ENCODE results near the gene DHRSX.

Gene DHRSX

GRCh38 chrX:2446815-2447214 is 54.0 kb downstream of the DHRSX start (continued):
- no peak for TF ChIP-seq ESRRG (CRISPR knock-in tag; IDR thresholded peaks at IDR 0.05)
- no peak for TF ChIP-seq ISL1 (CRISPR knock-in tag; IDR thresholded peaks at IDR 0.05)
- TF ChIP-seq RARB (CRISPR knock-in tag; IDR thresholded peaks at IDR 0.05) = no peak
- TF ChIP-seq CSRNP3 (CRISPR knock-in tag; IDR thresholded peaks at IDR 0.05) = no peak

DNA sequence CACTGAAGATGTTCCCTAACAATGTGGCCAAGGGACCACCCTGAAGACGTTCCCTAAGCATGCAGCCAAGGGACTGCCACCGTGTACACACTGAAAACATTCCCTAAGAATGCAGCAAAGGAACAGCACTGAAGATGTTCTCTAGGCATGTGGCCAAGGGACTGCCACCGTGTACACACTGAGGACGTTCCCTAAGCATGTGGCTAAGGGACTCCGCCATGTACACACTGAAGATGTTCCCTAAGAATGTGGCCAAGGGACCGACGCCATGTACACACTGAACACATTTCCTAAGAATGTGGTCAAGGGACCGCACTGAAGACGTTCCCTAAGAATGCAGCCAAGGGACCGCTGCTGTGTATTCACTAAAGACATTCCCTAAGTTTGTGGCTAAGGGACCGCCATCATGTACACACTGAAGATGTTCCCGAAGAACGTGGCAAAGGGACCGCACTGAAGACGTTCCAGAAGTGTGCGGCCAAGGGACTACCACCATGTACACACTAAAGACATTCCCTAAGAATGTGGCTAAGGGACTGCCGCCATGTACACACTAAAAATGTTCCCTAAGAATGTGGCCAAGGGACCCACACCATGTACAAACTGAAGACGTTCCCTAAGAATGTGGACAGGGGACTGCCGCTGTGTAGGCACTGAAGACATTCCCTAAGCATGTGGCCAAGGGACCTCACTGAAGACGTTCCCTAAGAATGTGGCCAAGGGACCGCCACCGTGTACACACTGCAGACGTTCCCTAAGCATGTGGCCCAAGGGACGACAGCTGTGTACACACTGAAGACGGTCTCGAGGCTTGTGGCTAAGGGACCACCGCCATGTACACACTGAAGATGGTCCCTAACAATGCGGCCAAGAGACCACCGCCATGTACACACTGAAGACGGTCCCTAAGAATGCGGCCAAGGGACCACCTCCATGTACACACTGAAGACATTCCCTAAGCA is 54.8 kb downstream of the DHRSX start:
- ATAC-seq = no peak
- TF ChIP-seq CSDC2 (CRISPR knock-in tag; IDR thresholded peaks at IDR 0.05) = no peak
- no peak for TF ChIP-seq ZNF565 (CRISPR knock-in tag; conservative IDR thresholded peaks at IDR 0.05; ENCODE audit: low read depth)
- TF ChIP-seq BACH2 (CRISPR knock-in tag; IDR thresholded peaks at IDR 0.05; ENCODE audit: borderline replicate concordance) = no peak
- TF ChIP-seq RARB (CRISPR knock-in tag; IDR thresholded peaks at IDR 0.05) = no peak
- TF ChIP-seq GLIS3 (CRISPR knock-in tag; IDR thresholded peaks at IDR 0.05) = no peak
- no peak for TF ChIP-seq ARNTL (CRISPR knock-in tag; IDR thresholded peaks at IDR 0.05; ENCODE audit: borderline replicate concordance, low read depth)
- no peak for TF ChIP-seq ISL1 (CRISPR knock-in tag; IDR thresholded peaks at IDR 0.05)
- no peak for TF ChIP-seq CSRNP3 (CRISPR knock-in tag; IDR thresholded peaks at IDR 0.05)
- no peak for TF ChIP-seq SNAI2 (CRISPR knock-in tag; IDR thresholded peaks at IDR 0.05)
- no peak for TF ChIP-seq ESRRG (CRISPR knock-in tag; IDR thresholded peaks at IDR 0.05)
- TF ChIP-seq ZC3H10 (CRISPR knock-in tag; IDR thresholded peaks at IDR 0.05) = no peak
- TF ChIP-seq, protein P1, sequence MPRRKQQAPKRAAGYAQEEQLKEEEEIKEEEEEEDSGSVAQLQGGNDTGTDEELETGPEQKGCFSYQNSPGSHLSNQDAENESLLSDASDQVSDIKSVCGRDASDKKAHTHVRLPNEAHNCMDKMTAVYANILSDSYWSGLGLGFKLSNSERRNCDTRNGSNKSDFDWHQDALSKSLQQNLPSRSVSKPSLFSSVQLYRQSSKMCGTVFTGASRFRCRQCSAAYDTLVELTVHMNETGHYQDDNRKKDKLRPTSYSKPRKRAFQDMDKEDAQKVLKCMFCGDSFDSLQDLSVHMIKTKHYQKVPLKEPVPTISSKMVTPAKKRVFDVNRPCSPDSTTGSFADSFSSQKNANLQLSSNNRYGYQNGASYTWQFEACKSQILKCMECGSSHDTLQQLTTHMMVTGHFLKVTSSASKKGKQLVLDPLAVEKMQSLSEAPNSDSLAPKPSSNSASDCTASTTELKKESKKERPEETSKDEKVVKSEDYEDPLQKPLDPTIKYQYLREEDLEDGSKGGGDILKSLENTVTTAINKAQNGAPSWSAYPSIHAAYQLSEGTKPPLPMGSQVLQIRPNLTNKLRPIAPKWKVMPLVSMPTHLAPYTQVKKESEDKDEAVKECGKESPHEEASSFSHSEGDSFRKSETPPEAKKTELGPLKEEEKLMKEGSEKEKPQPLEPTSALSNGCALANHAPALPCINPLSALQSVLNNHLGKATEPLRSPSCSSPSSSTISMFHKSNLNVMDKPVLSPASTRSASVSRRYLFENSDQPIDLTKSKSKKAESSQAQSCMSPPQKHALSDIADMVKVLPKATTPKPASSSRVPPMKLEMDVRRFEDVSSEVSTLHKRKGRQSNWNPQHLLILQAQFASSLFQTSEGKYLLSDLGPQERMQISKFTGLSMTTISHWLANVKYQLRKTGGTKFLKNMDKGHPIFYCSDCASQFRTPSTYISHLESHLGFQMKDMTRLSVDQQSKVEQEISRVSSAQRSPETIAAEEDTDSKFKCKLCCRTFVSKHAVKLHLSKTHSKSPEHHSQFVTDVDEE (CRISPR knock-in tag; IDR thresholded peaks at IDR 0.05) = no peak
- TF ChIP-seq ZFP30 (CRISPR knock-in tag; IDR thresholded peaks at IDR 0.05) = no peak
- TF ChIP-seq TOX (CRISPR knock-in tag; IDR thresholded peaks at IDR 0.05; ENCODE audit: borderline replicate concordance) = no peak
- TF ChIP-seq OSR1 (CRISPR knock-in tag; IDR thresholded peaks at IDR 0.05) = no peak
- no peak for TF ChIP-seq ZNF70 (CRISPR knock-in tag; IDR thresholded peaks at IDR 0.05)
- TF ChIP-seq TCF4 (CRISPR knock-in tag; IDR thresholded peaks at IDR 0.05; ENCODE audit: borderline replicate concordance) = no peak
- no peak for TF ChIP-seq ZFP3 (CRISPR knock-in tag; IDR thresholded peaks at IDR 0.05)
- TF ChIP-seq, protein P2, sequence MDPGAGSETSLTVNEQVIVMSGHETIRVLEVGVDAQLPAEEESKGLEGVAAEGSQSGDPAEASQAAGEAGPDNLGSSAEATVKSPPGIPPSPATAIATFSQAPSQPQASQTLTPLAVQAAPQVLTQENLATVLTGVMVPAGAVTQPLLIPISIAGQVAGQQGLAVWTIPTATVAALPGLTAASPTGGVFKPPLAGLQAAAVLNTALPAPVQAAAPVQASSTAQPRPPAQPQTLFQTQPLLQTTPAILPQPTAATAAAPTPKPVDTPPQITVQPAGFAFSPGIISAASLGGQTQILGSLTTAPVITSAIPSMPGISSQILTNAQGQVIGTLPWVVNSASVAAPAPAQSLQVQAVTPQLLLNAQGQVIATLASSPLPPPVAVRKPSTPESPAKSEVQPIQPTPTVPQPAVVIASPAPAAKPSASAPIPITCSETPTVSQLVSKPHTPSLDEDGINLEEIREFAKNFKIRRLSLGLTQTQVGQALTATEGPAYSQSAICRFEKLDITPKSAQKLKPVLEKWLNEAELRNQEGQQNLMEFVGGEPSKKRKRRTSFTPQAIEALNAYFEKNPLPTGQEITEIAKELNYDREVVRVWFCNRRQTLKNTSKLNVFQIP (CRISPR knock-in tag; IDR thresholded peaks at IDR 0.05; ENCODE audit: borderline replicate concordance, low read depth) = no peak

DNA sequence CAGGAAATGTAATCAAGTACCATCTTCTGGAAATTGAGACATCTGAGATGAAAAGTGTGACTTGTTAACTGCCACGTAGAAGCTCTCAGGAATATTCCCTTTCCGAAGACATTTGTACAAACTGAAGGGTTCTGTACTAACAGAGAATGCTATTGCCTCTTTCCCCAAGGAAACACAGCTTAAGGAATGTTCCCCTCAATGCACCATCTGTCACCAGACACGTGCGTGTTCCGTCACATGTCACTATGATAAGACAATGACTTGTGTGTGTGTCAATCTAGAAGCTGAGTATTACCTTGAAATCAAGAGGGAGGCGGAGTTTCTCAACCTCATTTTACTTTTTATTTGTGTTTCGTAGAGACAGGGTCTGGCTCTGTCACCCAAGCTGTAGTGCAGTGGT is 58.1 kb downstream of the DHRSX start:
- no peak for ATAC-seq
- no peak for TF ChIP-seq BACH2 (CRISPR knock-in tag; IDR thresholded peaks at IDR 0.05; ENCODE audit: borderline replicate concordance)
- TF ChIP-seq, protein P1 (CRISPR knock-in tag; IDR thresholded peaks at IDR 0.05) = no peak
- no peak for TF ChIP-seq ZNF8 (CRISPR knock-in tag; IDR thresholded peaks at IDR 0.05)
- TF ChIP-seq TCF4 (CRISPR knock-in tag; IDR thresholded peaks at IDR 0.05; ENCODE audit: borderline replicate concordance) = no peak
- no peak for TF ChIP-seq ISL1 (CRISPR knock-in tag; IDR thresholded peaks at IDR 0.05)
- no peak for TF ChIP-seq PPARA (CRISPR knock-in tag; IDR thresholded peaks at IDR 0.05; ENCODE audit: borderline replicate concordance)
- no peak for TF ChIP-seq SNAI2 (CRISPR knock-in tag; IDR thresholded peaks at IDR 0.05)
- no peak for TF ChIP-seq RARB (CRISPR knock-in tag; IDR thresholded peaks at IDR 0.05)
- TF ChIP-seq ZNF70 (CRISPR knock-in tag; IDR thresholded peaks at IDR 0.05) = no peak
- TF ChIP-seq TOX (CRISPR knock-in tag; IDR thresholded peaks at IDR 0.05; ENCODE audit: borderline replicate concordance) = no peak
- no peak for TF ChIP-seq ESRRG (CRISPR knock-in tag; IDR thresholded peaks at IDR 0.05)
- TF ChIP-seq CSRNP3 (CRISPR knock-in tag; IDR thresholded peaks at IDR 0.05) = no peak
- no peak for TF ChIP-seq ZC3H10 (CRISPR knock-in tag; IDR thresholded peaks at IDR 0.05)
- TF ChIP-seq CSDC2 (CRISPR knock-in tag; IDR thresholded peaks at IDR 0.05) = no peak
- no peak for TF ChIP-seq CREB5 (CRISPR knock-in tag; IDR thresholded peaks at IDR 0.05; ENCODE audit: low read depth)

All from SK-N-SH treated with all-trans-retinoic acid at 6 μM for 48 hours (cell line).